ENCODE results near the gene TH.
"Not testable (repeated sequence)": the region's sequence is repeated elsewhere in the genome, so short reads cannot be mapped to it uniquely, and the experiment has no call there.

The TH gene

GRCh38 chr11:2195756-2196088 lies 24.1 kb upstream of the TH start:
- no peak for DNase-seq (ENCODE audit: low read depth in 3 of 3)

GRCh38 chr11:2194877-2195755 lies 23.5 kb upstream of the TH start:
- DNase-seq (ENCODE audit: low read depth in 3 of 3), result peak; percentile 16 to 49 (median 25)

GRCh38 chr11:2193888-2194595 lies 22.4 kb upstream of the TH start:
- not testable (repeated sequence) for DNase-seq (ENCODE audit: low read depth in 3 of 3)

GRCh38 chr11:2193099-2193887 lies 21.7 kb upstream of the TH start:
- no peak for DNase-seq (ENCODE audit: low read depth in 3 of 3)

GRCh38 chr11:2192435-2192834 lies 20.8 kb upstream of the TH start:
- no peak for DNase-seq (ENCODE audit: low read depth in 3 of 3)

GRCh38 chr11:2191883-2192282 lies 20.3 kb upstream of the TH start:
- DNase-seq (ENCODE audit: low read depth in 3 of 3), result no peak

GRCh38 chr11:2190657-2191471 lies 19.2 kb upstream of the TH start:
- DNase-seq (ENCODE audit: low read depth in 3 of 3), result no peak

- DNase-seq (ENCODE audit: low read depth in 3 of 3), result no peak
These were observed 18.5 kb upstream of the TH start for GRCh38 chr11:2189938-2190656.

- DNase-seq (ENCODE audit: low read depth in 3 of 3), result no peak
These were observed 17.1 kb upstream of the TH start for GRCh38 chr11:2188745-2189144.

GRCh38 chr11:2187280-2187707 lies 15.7 kb upstream of the TH start:
- no peak for DNase-seq (ENCODE audit: low read depth in 3 of 3)

- peak in 2 of 3 donors; percentile 21 to 40 for DNase-seq (ENCODE audit: low read depth in 3 of 3)
These were observed 15.2 kb upstream of the TH start for GRCh38 chr11:2186669-2187279.

- no peak for DNase-seq (ENCODE audit: low read depth in 3 of 3)
These were observed 13.9 kb upstream of the TH start for GRCh38 chr11:2185324-2186085.

- DNase-seq (ENCODE audit: low read depth in 3 of 3), result no peak
These were observed 11.3 kb upstream of the TH start for GRCh38 chr11:2182692-2183474.

- no peak for DNase-seq (ENCODE audit: low read depth in 3 of 3)
These were observed 10.5 kb upstream of the TH start for GRCh38 chr11:2182075-2182474.

GRCh38 chr11:2180789-2181370 lies 9.3 kb upstream of the TH start:
- no peak for DNase-seq (ENCODE audit: low read depth in 3 of 3)

GRCh38 chr11:2180347-2180746 lies 8.7 kb upstream of the TH start:
- no peak for DNase-seq (ENCODE audit: low read depth in 3 of 3)

- no peak for DNase-seq (ENCODE audit: low read depth in 3 of 3)
These were observed 7.9 kb upstream of the TH start for GRCh38 chr11:2179516-2179915.

- DNase-seq (ENCODE audit: low read depth in 3 of 3), result no peak
These were observed 7.4 kb upstream of the TH start for GRCh38 chr11:2178906-2179494.

All from stimulated activated CD4-positive, alpha-beta T cell treated with anti-CD3 and anti-CD28 coated beads, TNF-alpha, amount 100 ng/mL, for 48 hours (primary cell).